ENCODE results near the gene CDCA8. TPM values are rescaled to one million over a fixed set of nuclear protein-coding genes. Genes with fewer than 3 reads are reported as not detected.
"Not testable (repeated sequence)": the region's sequence is repeated elsewhere in the genome, so short reads cannot be mapped to it uniquely, and the experiment has no call there.

CDCA8 gene
- total RNA-seq, 4 donors from 2014 or later: 2.7 to 6.2 (median 4.4) TPM

DNA sequence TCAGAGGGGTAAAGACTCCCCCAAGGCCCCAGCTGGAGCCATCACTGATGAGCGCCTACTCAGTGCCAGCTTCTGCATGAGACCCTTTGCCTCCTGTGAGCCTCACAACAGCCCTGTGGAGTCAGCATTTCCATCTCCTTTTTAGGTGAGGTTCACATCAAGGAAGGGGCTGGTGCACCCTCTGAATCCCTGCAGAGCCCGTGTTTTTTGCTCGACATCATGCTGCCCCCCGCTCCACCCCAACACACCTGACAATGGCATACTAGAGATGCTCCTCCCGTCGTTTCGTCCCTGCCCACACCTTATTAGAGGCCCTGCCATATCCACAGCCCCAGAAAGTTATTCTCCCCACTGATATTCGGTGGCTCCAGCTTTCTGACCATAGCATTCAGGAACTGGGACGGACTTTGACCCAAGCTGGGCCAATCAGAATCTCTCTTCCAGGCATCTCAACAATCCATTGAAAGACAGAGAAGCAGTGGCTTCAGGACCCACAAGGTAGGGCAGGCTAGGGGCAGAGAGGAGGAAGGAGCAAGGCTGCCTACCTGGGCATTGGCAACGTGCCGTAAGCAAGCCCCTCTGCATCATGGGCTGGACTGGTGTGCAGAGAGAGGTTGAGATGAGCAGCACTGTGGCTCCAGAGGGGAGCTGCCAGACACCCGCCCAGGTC is 39.9 kb downstream of the CDCA8 start:
- no peak overlapping the region for H3K27ac ChIP-seq
- no peak for DNase-seq (ENCODE audit: low spot score in 2 of 2)
- H3K9me3 ChIP-seq: no peaks in the 10 kb centered on the region
- no peak overlapping the region for H3K4me3 ChIP-seq
- TF ChIP-seq EP300 (IDR thresholded peaks at IDR 0.05) (no peak), POLR2AphosphoS5 (IDR thresholded peaks at IDR 0.05) (no peak), POLR2A (IDR thresholded peaks at IDR 0.05) (no peak)
- TF ChIP-seq, protein P1, sequence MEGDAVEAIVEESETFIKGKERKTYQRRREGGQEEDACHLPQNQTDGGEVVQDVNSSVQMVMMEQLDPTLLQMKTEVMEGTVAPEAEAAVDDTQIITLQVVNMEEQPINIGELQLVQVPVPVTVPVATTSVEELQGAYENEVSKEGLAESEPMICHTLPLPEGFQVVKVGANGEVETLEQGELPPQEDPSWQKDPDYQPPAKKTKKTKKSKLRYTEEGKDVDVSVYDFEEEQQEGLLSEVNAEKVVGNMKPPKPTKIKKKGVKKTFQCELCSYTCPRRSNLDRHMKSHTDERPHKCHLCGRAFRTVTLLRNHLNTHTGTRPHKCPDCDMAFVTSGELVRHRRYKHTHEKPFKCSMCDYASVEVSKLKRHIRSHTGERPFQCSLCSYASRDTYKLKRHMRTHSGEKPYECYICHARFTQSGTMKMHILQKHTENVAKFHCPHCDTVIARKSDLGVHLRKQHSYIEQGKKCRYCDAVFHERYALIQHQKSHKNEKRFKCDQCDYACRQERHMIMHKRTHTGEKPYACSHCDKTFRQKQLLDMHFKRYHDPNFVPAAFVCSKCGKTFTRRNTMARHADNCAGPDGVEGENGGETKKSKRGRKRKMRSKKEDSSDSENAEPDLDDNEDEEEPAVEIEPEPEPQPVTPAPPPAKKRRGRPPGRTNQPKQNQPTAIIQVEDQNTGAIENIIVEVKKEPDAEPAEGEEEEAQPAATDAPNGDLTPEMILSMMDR (IDR thresholded peaks at IDR 0.05): no peak
- H3K4me1 ChIP-seq: no peaks in the 10 kb centered on the region
- no peaks in the 10 kb centered on the region for H3K36me3 ChIP-seq
- H3K27me3 ChIP-seq: peaks cover 51% of the 10 kb centered on the region
- 83% methylated on average over 11 of the region's 12 CpGs for WGBS

DNA sequence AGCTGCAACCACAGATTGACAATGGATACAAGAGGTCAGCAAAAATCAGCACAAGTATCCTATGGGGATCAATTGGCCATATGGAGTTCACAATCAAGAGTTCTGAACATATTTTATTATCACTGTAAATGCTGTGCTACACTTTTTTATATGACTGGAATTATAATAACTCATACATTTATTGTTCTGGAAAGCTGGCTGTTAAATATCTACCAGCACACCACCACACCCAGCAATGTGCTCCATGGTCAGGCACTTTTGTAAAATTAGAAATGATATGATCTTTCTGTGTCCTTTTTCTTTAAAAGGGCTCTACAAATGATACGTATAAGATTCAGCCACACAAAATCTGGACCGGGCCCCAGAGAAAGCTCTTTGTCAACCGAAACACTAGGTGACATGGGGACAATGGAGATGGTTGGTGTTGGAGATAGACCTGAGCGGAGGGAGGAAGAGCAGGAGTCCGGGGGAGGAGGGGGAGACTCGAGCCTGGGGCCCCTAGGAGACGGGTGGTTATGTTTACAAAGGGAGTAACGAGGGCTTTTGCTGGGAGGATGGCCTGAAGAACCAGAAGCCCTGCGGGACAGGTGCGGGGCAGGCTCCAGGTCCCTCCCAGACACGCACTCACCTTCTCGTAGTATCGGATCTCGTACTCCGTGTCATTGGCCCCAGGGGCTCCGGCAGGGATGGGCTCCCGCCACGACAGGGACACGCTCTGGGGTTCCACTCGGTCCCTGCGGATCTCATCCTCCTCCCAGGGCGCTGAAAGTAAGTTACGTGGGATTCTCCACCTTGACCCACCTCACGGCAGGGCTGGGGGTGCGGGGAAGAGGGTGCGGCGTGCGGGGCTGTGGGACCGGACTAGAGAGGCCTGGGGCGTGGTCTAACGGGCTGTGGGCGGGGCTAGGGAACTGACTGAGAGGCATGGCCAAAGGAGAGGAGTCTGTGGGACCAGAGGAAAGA is 42.6 kb downstream of the CDCA8 start:
- Histone ChIP-seq H3K4me3 (no peak overlapping the region), H3K27ac (no peak overlapping the region), H3K36me3 (no peaks in the 10 kb centered on the region), H3K4me1 (no peaks in the 10 kb centered on the region), H3K9me3 (no peaks in the 10 kb centered on the region), H3K27me3 (peaks cover 36% of the 10 kb centered on the region)
- WGBS: 27% methylated on average over 30 of the region's 32 CpGs
- no peak for DNase-seq (ENCODE audit: low spot score in 2 of 2)
- TF ChIP-seq EP300 (IDR thresholded peaks at IDR 0.05) (no peak), POLR2AphosphoS5 (IDR thresholded peaks at IDR 0.05) (no peak), POLR2A (IDR thresholded peaks at IDR 0.05) (no peak)
- TF ChIP-seq, protein P1 (IDR thresholded peaks at IDR 0.05): no peak

DNA sequence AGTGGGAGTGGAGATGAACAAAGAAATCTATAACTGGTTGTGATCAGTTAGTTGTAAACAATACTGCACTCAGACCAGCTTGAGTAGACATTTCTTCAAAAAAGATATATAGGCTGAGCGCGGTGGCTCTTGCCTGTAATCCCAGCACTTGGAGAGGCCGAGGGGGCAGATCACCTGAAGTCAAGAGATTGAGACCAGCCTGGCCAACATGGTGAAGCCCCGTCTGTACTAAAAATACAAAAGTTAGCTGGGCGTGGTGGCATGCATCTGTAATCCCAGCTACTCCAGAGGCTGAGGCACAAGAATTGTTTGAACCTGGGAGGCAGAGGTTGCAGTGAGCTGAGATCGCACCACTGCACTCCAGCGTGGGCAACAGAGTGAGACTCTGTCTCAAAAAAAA is 45.7 kb downstream of the CDCA8 start:
- H3K9me3 ChIP-seq; H3K27ac ChIP-seq; H3K36me3 ChIP-seq; H3K4me3 ChIP-seq; DNase-seq (ENCODE audit: low spot score in 2 of 2); H3K4me1 ChIP-seq: not testable (repeated sequence)
- WGBS: 72% methylated on average over 7 of the region's 7 CpGs
- H3K27me3 ChIP-seq: peaks cover 58% of the 10 kb centered on the region

DNA sequence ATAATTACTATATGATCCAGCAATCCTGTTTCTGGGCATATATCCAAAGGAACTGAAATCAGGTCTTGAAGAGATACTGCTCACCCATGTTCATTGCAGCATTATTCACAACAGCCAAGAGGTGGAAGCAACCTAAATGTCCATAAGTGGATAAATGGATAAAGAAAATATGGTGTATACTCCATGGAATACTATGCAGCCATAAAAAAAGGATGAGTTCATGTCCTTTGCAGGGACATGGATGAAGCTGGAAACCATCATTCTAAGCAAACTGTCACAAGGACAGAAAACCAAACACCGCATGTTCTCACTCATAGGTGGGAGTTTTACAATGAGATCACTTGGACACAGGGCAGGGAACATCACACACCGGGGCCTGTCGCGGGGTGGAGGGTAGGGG is 46.3 kb downstream of the CDCA8 start:
- not testable (repeated sequence) for H3K4me1 ChIP-seq; DNase-seq (ENCODE audit: low spot score in 2 of 2); H3K4me3 ChIP-seq; H3K36me3 ChIP-seq; H3K27ac ChIP-seq; H3K9me3 ChIP-seq
- 90% methylated on average over 4 of the region's 4 CpGs for WGBS
- H3K27me3 ChIP-seq: peaks cover 57% of the 10 kb centered on the region

DNA sequence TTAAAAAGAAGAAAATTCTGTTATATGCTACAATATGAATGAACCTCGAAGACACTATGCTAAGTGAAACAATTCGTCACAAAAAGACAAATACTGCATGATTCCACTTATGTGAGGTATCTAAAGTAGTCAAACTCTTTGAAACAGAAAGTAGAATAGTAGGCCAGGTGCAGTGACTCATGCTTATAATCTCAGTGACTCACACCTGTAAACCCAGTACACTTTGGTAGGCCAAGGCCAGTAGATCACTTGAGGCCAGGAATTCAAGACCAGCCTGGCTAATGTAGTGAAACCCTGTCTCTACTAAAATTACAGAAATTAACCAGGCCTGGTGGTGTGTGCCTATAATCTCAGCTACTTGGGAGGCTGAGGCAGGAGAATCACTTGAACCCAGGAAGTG is 46.9 kb downstream of the CDCA8 start:
- WGBS: 67% methylated on average over 2 of the region's 2 CpGs
- no peak overlapping the region for H3K4me3 ChIP-seq
- H3K4me1 ChIP-seq: no peaks in the 10 kb centered on the region
- DNase-seq (ENCODE audit: low spot score in 2 of 2): no peak
- TF ChIP-seq, protein P1 (IDR thresholded peaks at IDR 0.05): no peak
- TF ChIP-seq EP300 (IDR thresholded peaks at IDR 0.05) (no peak), POLR2AphosphoS5 (IDR thresholded peaks at IDR 0.05) (no peak), POLR2A (IDR thresholded peaks at IDR 0.05) (no peak)
- no peak overlapping the region for H3K27ac ChIP-seq
- H3K36me3 ChIP-seq: no peaks in the 10 kb centered on the region
- H3K27me3 ChIP-seq: peaks cover 54% of the 10 kb centered on the region
- H3K9me3 ChIP-seq: no peaks in the 10 kb centered on the region

DNA sequence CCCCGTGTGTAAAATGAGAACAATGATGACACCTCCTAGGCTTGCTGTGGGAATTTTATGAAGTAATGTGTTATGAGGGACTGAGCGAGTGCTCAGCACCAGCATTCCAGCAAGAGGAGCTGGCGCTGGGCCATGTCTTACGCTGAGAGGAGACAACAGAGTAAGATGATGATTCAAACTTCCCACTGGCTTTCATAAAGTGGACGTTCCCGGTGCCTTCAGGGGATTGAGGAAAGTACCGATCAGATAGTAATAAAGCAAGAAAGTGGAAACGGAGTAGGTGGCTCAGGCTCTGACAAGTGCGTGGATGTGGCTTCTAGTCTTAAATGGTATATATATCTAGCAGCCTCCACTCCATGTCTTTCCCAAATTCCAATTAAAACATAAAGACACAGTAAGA is 48.8 kb downstream of the CDCA8 start:
- H3K36me3 ChIP-seq: no peaks in the 10 kb centered on the region
- no peaks in the 10 kb centered on the region for H3K9me3 ChIP-seq
- H3K4me1 ChIP-seq: no peaks in the 10 kb centered on the region
- no peak for DNase-seq (ENCODE audit: low spot score in 2 of 2)
- H3K27ac ChIP-seq: no peak overlapping the region
- TF ChIP-seq POLR2A (IDR thresholded peaks at IDR 0.05): no peak
- H3K4me3 ChIP-seq: no peak overlapping the region
- WGBS: 50% methylated on average over 9 of the region's 9 CpGs
- peaks cover 35% of the 10 kb centered on the region for H3K27me3 ChIP-seq

All from suprapubic skin (tissue), 4 donors.